Measurements from ENCODE around the gene CPNE5.

The CPNE5 gene

DNA sequence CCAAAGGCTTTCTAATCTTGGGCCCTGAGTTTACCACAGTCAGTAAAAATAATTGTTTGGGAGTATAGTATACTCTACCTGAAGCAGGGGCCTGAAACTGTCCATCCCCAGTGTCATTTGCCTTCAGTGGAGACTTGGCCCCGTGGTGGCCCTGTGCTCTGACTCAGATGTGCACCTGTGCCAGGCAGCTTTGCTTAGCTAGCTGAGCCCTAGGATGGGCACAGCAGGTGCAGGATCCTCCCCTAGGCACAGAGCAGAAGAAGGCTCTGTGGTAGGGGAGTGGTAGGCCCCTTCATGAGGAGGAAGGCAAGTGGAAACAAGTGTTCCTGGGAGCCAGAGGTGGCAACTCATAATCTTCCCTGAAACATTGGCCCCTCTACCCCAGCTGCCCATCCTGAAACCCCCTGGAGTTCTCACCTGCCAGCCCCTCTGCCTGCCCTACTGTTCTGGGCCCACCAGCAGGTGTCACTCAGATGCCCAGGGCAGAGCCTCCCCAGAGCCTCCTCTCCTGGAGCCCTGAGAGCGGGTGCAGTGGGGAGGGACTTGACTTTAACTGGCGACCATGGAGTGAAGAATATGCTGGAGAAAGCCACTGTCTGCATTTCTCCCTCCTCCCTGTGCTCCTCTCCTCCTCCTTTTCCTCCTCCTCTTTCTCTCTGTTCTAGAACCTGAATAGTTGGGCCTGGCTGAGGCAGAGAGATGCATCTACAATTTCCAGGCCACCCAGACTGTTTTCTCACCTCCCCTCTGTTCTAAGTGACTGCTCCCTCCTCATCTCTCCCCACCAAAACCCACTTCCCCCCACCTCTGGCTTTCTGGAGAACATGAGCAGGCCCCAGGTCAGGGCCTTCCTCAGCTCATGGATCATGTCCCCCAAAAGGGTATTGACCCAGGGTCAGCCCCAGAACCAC is 2.9 kb downstream of the CPNE5 start:
- no peak overlapping the region for H3K4me3 ChIP-seq (ENCODE audit: low read depth, low read length)

DNA sequence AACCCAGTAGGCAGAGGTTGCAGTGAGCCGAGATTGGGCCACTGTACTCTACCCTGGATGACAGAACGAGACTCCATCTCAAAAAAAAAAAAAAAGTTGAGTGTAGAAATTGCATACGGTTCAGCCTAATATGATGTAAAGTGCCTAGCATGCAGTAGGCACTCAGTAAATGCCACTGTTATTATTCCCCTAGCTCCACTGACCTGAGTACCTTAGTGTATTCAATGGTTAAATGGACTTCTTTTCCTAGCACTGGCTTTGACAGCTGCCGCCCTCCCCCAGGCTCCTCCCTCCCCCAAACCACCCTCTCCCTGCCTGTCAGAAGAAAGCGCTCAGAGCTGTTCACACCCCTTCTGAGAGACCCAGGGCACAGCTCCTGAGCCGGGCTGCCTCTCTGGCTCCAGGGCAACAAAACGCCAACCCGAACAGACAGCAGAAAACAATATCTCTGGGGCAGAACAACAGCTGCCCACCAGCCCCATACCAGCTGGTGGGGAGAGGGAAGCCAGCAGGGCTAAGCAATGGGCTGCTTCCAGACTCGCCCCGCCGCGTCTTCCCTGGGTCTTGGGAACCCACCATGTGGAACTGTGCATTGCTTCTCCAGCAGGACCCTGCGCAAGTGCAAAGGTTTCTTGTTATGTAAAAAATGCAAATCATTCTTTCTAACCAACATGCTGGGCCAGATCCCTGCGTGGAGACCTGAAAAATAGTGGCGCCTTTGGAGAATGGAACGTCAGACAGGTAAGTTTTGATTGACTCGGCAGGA is 4.5 kb downstream of the CPNE5 start:
- no peak overlapping the region for H3K4me3 ChIP-seq (ENCODE audit: low read depth, low read length)

DNA sequence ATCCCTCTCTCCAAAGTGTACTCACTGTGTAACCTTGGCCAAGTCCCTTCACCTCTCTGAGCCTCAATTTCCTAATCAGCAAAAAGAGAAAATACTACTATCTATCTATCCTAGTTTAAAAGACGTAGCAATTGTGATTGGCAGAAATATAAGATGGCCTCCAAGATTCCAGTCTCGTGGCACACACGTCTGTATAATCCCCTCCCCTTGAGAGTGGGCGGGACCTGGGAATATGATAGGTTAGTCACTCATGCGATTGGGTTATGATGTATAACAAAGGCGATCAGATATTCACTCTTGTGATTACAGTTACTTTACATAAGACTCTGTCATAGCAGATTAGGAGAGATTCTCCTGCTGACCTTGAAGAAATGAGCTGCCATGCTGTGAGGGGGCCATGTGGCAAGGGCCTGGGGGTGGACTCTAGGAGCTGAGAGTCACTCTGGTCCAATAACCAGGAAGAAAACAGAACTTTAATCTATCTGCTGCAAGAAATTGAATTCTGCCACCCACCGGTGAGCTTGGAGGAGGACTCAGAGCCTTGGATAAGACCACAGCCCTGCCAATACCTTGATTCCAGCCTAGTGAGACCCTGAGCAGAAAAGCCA is 6.0 kb downstream of the CPNE5 start:
- no peak overlapping the region for H3K4me3 ChIP-seq (ENCODE audit: low read depth, low read length)

DNA sequence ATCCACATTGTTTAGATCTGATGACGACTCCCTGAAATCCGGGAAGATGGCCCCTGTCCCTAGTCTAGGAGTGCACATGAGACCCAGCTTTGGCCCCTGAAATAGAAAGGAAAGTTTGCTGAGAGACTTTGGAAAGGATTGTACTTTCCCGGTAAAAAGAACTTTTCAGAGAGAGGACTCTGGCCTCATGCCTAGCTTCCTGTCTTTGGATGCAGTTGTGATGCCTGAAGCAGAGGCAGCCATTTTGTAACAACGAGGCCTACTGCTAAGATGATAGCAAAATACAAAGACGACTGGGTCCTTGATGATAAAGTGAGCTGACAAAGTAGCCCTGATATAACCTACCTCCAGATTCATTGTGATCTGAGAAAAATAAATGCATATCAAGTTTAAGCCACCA is 6.9 kb downstream of the CPNE5 start:
- H3K4me3 ChIP-seq (ENCODE audit: low read depth, low read length), result no peak overlapping the region

GRCh38 chr6:36830577-36830976 is 8.7 kb downstream of the CPNE5 start:
- no peak overlapping the region for H3K4me3 ChIP-seq (ENCODE audit: low read depth, low read length)

DNA sequence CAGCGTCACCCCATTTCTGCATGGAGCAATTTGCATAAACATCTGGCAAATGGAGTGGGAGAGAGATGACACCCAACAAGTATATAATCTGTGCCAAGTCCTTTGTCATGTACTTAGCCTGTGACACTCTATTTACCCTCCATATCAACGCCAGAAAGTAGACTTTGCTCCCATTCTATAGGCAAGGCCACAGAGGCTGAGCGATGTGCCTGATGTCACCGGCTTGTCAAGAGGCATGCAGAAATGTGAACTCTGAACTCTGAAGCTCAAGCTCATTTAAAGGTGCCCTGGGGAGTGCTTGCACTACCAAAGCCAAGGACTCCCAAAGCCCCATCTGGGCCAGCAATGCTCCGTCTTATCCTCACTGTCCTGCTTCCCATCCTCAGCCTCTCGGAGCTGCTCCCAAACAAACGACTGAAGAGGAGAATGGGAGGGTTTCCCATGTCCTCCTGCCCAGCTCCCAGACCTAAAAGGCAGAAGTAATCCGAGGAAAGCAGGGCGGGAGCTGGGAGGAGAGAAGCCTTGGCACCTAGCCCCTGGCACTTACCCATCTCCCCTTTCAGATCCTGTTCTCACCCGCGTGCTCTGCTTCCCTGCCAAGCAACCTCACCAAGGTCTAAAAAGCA is 9.2 kb downstream of the CPNE5 start:
- H3K4me3 ChIP-seq (ENCODE audit: low read depth, low read length), result no peak overlapping the region

DNA sequence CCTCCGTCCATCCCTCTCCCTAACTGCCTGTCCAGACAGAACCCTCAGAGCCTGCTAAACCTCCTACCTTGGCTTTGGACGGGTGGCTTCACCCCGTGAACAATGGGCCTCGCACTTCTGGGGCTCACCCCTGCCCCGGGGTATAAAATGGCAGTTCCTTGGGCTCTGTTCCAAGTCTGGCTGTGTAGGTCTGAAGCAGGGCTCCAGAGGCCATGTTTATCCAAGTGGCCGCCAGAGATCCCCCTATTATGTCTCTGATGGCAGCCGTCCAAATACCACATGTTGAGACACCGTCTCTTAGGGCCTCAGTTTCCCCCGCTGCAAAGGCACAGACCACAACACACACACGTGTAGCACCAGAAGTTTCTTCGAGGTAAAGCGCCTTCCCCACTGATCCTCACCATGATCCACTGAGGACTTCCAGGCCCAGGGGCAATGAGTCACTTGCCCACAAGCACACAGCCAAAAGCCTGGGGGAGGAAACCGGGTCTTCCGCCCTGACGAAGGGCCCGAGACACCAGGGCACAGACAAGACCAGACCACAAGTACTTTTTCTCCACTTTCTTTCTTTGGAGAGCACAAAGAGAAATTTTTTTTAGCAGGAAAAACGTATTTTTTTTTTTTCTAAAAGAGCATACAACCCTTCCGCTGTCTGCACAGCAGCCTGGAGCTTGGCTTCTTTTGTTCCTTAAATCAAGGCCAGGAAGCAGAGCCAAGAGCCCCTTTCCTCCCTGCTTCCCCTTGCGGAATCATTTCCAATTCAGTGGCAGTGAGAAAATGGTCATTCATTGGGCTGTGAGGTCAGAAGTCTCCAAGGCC is 11.8 kb downstream of the CPNE5 start:
- no peak overlapping the region for H3K4me3 ChIP-seq (ENCODE audit: low read depth, low read length)

DNA sequence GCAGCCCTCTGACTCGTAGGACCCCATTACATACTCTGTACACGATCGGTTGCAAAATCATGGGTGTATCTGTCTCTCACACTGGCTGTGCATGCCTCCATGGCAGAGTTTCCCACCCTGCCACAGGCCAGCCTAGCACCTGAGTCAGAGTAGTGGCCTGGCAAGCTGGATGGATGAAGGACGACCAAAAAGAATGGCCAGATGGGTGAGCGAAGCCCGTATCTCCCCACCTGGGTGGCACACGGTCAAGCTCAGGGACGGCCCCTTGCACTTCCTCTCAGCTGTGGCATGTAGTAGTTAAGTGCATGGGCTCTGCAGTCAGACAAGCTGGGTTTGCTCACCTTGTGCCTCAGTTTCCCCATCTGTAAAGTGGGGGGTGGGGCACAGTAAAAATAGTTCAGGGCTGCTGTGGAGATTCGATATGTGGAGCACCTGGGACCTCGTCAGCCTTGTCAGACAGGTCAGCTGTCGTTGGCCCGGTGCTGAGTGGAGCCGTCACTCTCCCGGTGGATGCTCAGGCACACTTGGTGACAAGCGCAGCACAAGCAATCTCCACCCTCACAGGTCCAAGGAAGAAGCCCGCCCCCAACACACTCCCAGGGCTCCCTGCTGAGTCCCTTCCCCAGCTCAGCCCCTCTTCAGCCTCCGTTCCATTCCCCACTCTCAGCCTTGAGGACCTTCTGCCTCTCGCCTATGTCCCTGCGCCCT is 12.6 kb downstream of the CPNE5 start:
- no peak overlapping the region for H3K4me3 ChIP-seq (ENCODE audit: low read depth, low read length)

DNA sequence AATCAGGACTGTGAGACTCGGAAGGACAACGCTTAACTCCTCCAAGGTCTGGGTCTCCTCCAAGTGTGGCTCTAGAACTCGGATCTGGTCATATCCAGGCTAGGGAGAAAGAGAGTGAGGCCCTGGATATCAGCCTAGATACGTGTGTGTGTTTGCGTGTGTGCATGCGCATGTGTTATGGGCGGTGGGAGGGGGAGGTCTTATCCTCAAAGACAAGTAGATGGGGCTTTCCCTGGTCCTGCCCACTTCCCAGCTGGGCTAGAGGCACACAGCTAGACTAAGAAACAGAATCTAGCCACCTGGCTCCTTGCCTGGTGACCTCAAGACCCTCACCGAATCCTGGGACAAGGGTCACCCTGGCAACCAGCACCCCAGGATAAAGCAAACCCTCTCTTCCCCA is 13.2 kb downstream of the CPNE5 start:
- no peak overlapping the region for H3K4me3 ChIP-seq (ENCODE audit: low read depth, low read length)

GRCh38 chr6:36825452-36825851 is 13.8 kb downstream of the CPNE5 start:
- H3K4me3 ChIP-seq (ENCODE audit: low read depth, low read length), result no peak overlapping the region

- H3K4me3 ChIP-seq (ENCODE audit: low read depth, low read length), result no peak overlapping the region
Measured at GRCh38 chr6:36824253-36824652, 15.0 kb downstream of the CPNE5 start.

DNA sequence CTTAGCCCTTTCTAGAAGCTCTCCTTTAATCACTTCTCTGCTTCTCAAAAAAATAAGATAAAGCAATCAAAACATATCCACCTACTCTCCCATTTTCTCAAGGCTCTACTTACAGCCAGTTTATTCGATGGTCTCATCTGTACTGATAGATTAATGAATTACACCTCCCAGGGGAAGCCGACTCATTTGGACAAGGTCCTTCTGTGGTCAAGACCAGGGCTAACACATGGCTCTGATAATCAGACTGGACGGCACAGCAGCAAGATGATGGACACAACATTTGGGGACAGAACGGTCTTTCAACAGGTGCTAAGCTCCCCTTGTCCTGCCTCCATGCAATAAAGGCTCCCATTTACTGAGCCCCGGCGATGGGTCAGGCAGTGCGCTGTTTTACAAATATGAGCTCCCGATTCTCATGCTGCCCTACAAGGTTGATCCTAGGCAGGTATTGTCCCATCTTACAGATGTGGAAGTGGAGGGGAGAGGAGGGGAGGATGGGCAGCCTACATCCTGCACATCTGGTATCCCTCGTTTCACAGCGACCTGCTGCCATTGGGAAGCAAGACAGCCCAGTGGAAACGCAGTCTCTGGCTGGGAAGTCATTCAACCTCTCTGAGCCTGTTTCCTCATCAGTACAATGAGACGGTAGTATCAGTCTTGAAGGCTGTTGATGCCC is 15.7 kb downstream of the CPNE5 start:
- no peak overlapping the region for H3K4me3 ChIP-seq (ENCODE audit: low read depth, low read length)

DNA sequence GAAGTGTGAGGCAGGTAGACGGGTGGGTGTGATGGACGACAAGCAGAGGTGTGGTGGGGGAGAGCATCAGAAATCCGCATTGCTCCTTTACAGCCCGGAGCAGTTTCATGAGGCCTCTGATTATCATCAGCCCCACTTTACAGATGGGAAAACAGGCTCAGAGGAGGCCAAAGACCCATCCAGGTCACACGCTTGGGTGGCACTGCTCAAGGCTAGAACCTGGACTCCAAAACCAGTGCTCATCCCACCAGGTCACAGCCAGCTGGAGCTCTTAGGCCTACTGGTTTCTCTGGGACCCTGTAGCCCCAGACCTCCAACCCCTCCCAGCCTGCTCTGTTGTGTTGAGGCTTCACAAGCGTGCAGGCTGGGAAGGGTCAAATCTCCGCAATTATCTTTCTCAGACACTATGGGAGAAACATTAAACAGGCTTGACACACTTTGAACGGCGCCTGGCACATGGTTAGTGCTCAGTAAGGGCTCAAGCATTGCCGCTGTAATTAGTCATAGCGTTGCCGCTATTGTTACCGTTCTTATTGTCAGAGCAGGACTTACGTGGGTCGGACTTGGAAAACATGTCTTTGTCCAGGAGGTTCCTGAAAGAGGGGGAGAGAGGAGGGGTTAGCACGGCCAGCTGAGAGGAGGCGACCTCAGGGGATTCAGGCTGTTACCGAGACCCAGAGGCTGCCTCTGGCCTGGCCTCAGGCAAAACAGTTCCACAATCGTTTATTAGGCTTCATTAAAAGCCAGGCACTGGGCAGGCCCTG is 16.6 kb downstream of the CPNE5 start:
- no peak overlapping the region for H3K4me3 ChIP-seq (ENCODE audit: low read depth, low read length)

DNA sequence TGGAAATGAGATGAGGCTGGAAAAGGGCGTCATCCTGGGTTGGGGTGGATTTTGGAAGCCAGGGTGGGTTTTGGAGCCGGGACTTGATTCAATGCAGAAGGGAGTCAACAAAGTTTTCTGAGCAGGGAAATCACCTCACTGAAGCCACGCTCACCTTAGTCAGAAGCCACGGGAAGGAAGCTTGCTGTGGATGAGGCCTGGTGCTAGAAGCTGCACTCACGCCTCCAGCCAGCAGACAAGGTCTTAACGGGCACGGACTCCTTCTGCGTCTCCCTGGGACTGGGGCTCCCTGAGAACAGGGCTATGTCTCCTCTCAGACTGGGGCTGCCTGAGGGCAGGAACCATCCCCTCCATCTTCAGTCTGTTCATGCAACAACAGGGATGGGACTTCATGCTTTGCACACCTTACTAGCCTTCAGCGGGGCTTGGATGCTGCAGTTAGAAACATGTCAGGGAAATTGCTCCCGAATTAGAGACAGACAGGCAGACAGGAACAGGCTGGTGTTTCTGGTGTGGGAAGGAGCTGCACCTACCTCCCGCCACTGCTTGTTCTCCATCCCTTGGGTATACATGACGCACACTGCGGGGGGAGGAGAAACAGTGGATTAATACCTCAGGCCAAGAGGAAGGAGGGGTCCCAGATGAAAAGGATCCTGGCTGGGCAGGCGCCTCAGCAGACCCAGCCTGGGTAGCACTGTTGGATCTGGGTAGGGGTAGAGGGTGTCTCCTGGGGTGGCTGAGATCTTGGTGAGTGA is 17.5 kb downstream of the CPNE5 start:
- no peak overlapping the region for H3K4me3 ChIP-seq (ENCODE audit: low read depth, low read length)

GRCh38 chr6:36820700-36821580 is 18.3 kb downstream of the CPNE5 start:
- H3K4me3 ChIP-seq (ENCODE audit: low read depth, low read length), result no peak overlapping the region

GRCh38 chr6:36818756-36819155 is 20.5 kb downstream of the CPNE5 start:
- no peak overlapping the region for H3K4me3 ChIP-seq (ENCODE audit: low read depth, low read length)

DNA sequence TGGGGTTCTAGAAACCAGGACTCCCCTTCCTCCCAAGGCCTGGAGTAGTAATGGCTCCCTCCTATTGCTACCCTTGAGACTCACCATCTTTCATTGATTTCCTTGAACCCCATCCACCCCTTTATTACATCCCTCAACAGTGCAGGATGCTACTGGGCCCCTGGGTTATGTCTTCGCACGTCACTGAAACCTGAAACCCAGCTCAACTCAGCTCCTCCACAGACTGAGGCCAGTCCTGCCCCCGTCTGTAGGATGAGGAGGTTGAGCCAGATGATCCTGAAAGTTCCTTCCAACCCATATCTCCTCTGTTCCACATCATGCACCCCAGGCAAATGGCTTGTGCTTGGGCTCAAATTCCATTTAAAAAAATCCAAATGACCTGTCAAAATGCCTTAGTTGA is 21.4 kb downstream of the CPNE5 start:
- H3K4me3 ChIP-seq (ENCODE audit: low read depth, low read length), result no peak overlapping the region
